ENCODE results near the gene SLC9B1.

Gene SLC9B1

GRCh38 chr4:103019308-103020124 lies at the start of gene SLC9B1:
SLC9B1 (minus strand) TSS chr4:103019705; CDS start chr4:102991711, 27,994 bp downstream.
- DNase-seq, result peak; percentile 95

- DNase-seq, result no peak
These were observed 48.5 kb upstream of the SLC9B1 start for GRCh38 chr4:103067841-103068547.

GRCh38 chr4:103060453-103061148 lies 41.1 kb upstream of the SLC9B1 start:
- DNase-seq, result no peak

GRCh38 chr4:103054030-103054429 lies 34.5 kb upstream of the SLC9B1 start:
- no peak for DNase-seq

GRCh38 chr4:103052779-103053178 lies 33.3 kb upstream of the SLC9B1 start:
- no peak for DNase-seq

GRCh38 chr4:103052145-103052544 lies 32.6 kb upstream of the SLC9B1 start:
- no peak for DNase-seq

- DNase-seq, result no peak
These were observed 31.4 kb upstream of the SLC9B1 start for GRCh38 chr4:103050736-103051436.

- DNase-seq, result peak; percentile 64
These were observed 27.1 kb upstream of the SLC9B1 start for GRCh38 chr4:103046416-103047290.

- no peak for DNase-seq
These were observed 24.7 kb upstream of the SLC9B1 start for GRCh38 chr4:103044183-103044582.

- no peak for DNase-seq
These were observed 16.7 kb upstream of the SLC9B1 start for GRCh38 chr4:103036169-103036568.

GRCh38 chr4:103032574-103032973 lies 13.1 kb upstream of the SLC9B1 start:
- DNase-seq, result no peak

GRCh38 chr4:103030791-103031190 lies 11.3 kb upstream of the SLC9B1 start:
- DNase-seq, result no peak

- no peak for DNase-seq
These were observed 9.8 kb upstream of the SLC9B1 start for GRCh38 chr4:103029300-103029699.

- no peak for DNase-seq
These were observed 7.4 kb upstream of the SLC9B1 start for GRCh38 chr4:103026868-103027267.

GRCh38 chr4:103024996-103025395 lies 5.5 kb upstream of the SLC9B1 start:
- DNase-seq, result no peak

- DNase-seq, result no peak
These were observed 1.6 kb upstream of the SLC9B1 start for GRCh38 chr4:103021120-103021519.

GRCh38 chr4:103018391-103019307 lies 856 bp downstream of the SLC9B1 start:
- peak; percentile 18 for DNase-seq

GRCh38 chr4:103012551-103012950 lies 7.0 kb downstream of the SLC9B1 start:
- no peak for DNase-seq

- no peak for DNase-seq
These were observed 7.4 kb downstream of the SLC9B1 start for GRCh38 chr4:103012060-103012459.

GRCh38 chr4:103011378-103012025 lies 8.0 kb downstream of the SLC9B1 start:
- no peak for DNase-seq
